MV-4-11 (cell line): ENCODE results near the gene RSPRY1.
A peak's percentile ranks its signal among the peaks of the same experiment; 100 is the strongest.
"Not testable (repeated sequence)": the region's sequence is repeated elsewhere in the genome, so short reads cannot be mapped to it uniquely, and the experiment has no call there.

ENCODE experiments used
- DNase-seq: peaks from one replicate; lab custom pipeline; 2025; lab: John Stamatoyannopoulos, UW

RSPRY1 gene

GRCh38 chr16:57255686-57256415 lies 69.7 kb downstream of the RSPRY1 start:
- no peak for DNase-seq

- DNase-seq, result no peak
Measured at GRCh38 chr16:57256601-57257395, 70.7 kb downstream of the RSPRY1 start.

GRCh38 chr16:57257455-57258070 lies 71.4 kb downstream of the RSPRY1 start:
- no peak for DNase-seq

- DNase-seq, result no peak
Measured at GRCh38 chr16:57258226-57258909, 72.2 kb downstream of the RSPRY1 start.

GRCh38 chr16:57258910-57259475 lies 72.9 kb downstream of the RSPRY1 start:
- no peak for DNase-seq

GRCh38 chr16:57260294-57260929 lies 74.3 kb downstream of the RSPRY1 start:
- DNase-seq, result no peak

GRCh38 chr16:57261806-57262205 lies 75.7 kb downstream of the RSPRY1 start:
- no peak for DNase-seq

- no peak for DNase-seq
Measured at GRCh38 chr16:57262841-57263540, 76.9 kb downstream of the RSPRY1 start.

- no peak for DNase-seq
Measured at GRCh38 chr16:57263541-57264351, 77.6 kb downstream of the RSPRY1 start.

GRCh38 chr16:57264381-57264780 lies 78.3 kb downstream of the RSPRY1 start:
- DNase-seq, result peak; percentile 38

- no peak for DNase-seq
Measured at GRCh38 chr16:57264950-57265371, 78.8 kb downstream of the RSPRY1 start.

- no peak for DNase-seq
Measured at GRCh38 chr16:57265850-57266530, 79.9 kb downstream of the RSPRY1 start.

- DNase-seq, result no peak
Measured at GRCh38 chr16:57266531-57267260, 80.6 kb downstream of the RSPRY1 start.

- not testable (repeated sequence) for DNase-seq
Measured at GRCh38 chr16:57267343-57267742, 81.2 kb downstream of the RSPRY1 start.

- no peak for DNase-seq
Measured at GRCh38 chr16:57268804-57269800, 83.0 kb downstream of the RSPRY1 start.

- no peak for DNase-seq
Measured at GRCh38 chr16:57270221-57271062, 84.3 kb downstream of the RSPRY1 start.

GRCh38 chr16:57271063-57271345 lies 84.9 kb downstream of the RSPRY1 start:
- no peak for DNase-seq
